Adrenal gland (tissue), 12 donors: ENCODE results near the gene STARD7. TPM values are rescaled to one million over a fixed set of nuclear protein-coding genes. Genes with fewer than 3 reads are reported as not detected.

Experiments used
- DNase-seq, 7 donors: peaks; one replicate each; pipeline ENCODE4 v3.0.0-alpha.2; 2019 to 2020
- H3K27ac ChIP-seq, 5 donors: fragments of 200-600 bp; sonication (generic) in 4 of 5; 1 replicate in 3 of 5; 2 replicates in 2 of 5; pipeline versions ENCODE4 v1.5.1 to v1.8.0; 2016 to 2020; ENCODE audit warnings: mild to moderate bottlenecking in 1 of 5
- H3K27me3 ChIP-seq: fragments of 200-600 bp; 2 replicates; pipeline ENCODE4 v1.8.0; 2021
- H3K36me3 ChIP-seq, 2 donors: fragments of 200-600 bp; replicated peaks in 1 of 2; 1 replicate in 1 of 2; 2 replicates in 1 of 2; pipeline versions ENCODE4 v1.5.1 to v1.8.0; 2018 to 2022
- H3K4me1 ChIP-seq, 2 donors: fragments of 200-600 bp; replicated peaks in 1 of 2; 1 replicate in 1 of 2; 2 replicates in 1 of 2; pipeline versions ENCODE4 v1.5.1 to v1.8.0; 2018 to 2021
- H3K4me3 ChIP-seq, 4 donors: fragments of 200-600 bp; sonication (generic) in 3 of 4; one replicate each; pipeline ENCODE4 v1.5.1; 2016 to 2018
- H3K9me3 ChIP-seq, 3 donors: fragments of 200-600 bp; sonication (generic) in 1 of 3; replicated peaks in 1 of 3; 1 replicate in 2 of 3; 2 replicates in 1 of 3; pipeline versions ENCODE4 v1.5.1 to v1.8.0; 2016 to 2021
- CTCF ChIP-seq, 6 experiments: fragments of 450-650 bp in 4 of 6; fragments of 200-600 bp in 2 of 6; sonication (generic) in 1 of 6; IDR thresholded peaks; 1 replicate in 5 of 6; 2 replicates in 1 of 6; pipeline versions ENCODE4 v1.5.1 to v1.8.0; 2016 to 2021; ENCODE audit warnings: antibody characterized with exemption in 6 of 6, mild to moderate bottlenecking in 2 of 6, moderate library complexity in 1 of 6
- POLR2A ChIP-seq, 2 donors: fragments of 450-650 bp; IDR thresholded peaks; one replicate each; pipeline ENCODE4 v1.6.1; 2017; ENCODE audit warnings: antibody characterized with exemption in 2 of 2, mild to moderate bottlenecking in 2 of 2, moderate library complexity in 1 of 2
- WGBS, 4 donors: extraction: QIAGEN DNeasy Blood & Tissue Kit in 2 of 4; methylation state at CpG; one replicate each; pipeline versions ENCODE4 v1.1.5 to v1.1.7; 2013 to 2017; 5-methylcytosine and 5-hydroxymethylcytosine counted together
- intact Hi-C, 2 donors: fragments of 100-400 bp; cut with DNase I; formaldehyde crosslinking; loops; one replicate each; pipeline versions ENCODE4 v1.14.1 to v1.15.0; 2022 to 2023
- polyA plus RNA-seq, 3 donors: library from polyadenylated mRNA; stranded (reverse); fragments of 200-250 nt in 2 of 3; fragments of 350-450 nt in 1 of 3; fragmentation: Illumina TruSeq in 1 of 3; extraction: RNeasy Lipid Tissue Mini Kit (QIAGEN cat#74804) in 1 of 3; gene quantifications; one replicate each; pipeline ENCODE4 v1.2.3, GENCODE V29; 2013 to 2014
- total RNA-seq, 9 donors: library from RNA; depleted of rRNA in 4 of 9; stranded (reverse); fragments of >200 nt in 4 of 9; fragments of 120-200 nt in 1 of 9; fragmentation: NEBNext Ultra II Directional in 1 of 9; extraction: Animal tissue kit (Norgen Biotek cat#: 25700) in 1 of 9; gene quantifications; one replicate each; pipeline versions ENCODE4 v1.1.0 to v1.2.4, GENCODE V29; 2013 to 2023
- donor health status: healthy with polysubstance abuse.
- donor health status: Bipolar disorder and iron deficiency.
- donor health status: DM: yes; HTN: yes; CAD: no.
- donor health status: DM: no; HTN: no; CAD: no.
- donor health status: DM: no; HTN: no; CAD: no.
- donor health status: DM: yes; HTN: yes; CAD: no.

STARD7 gene
- total and polyA plus RNA-seq, 12 donors: 37.8 to 209 (median 160) TPM

- WGBS, 4 donors: 82 to 90% (median 89%) methylated on average over 17 of the region's 17 CpGs
- DNase-seq: no peak
- Histone ChIP-seq H3K4me1 (no peaks in the 10 kb centered on the region), H3K9me3 (no peaks in the 10 kb centered on the region), H3K4me3 (no peak overlapping the region), H3K27me3 (no peaks in the 10 kb centered on the region), H3K27ac (no peak overlapping the region), H3K36me3 (no peaks in the 10 kb centered on the region)
- TF ChIP-seq CTCF (IDR thresholded peaks at IDR 0.05): no peak
- TF ChIP-seq POLR2A (IDR thresholded peaks at IDR 0.05): no peak
- intact Hi-C loops: no loop called here
Measured at GRCh38 chr2:96159084-96159830, 49.4 kb downstream of the STARD7 start.

DNA sequence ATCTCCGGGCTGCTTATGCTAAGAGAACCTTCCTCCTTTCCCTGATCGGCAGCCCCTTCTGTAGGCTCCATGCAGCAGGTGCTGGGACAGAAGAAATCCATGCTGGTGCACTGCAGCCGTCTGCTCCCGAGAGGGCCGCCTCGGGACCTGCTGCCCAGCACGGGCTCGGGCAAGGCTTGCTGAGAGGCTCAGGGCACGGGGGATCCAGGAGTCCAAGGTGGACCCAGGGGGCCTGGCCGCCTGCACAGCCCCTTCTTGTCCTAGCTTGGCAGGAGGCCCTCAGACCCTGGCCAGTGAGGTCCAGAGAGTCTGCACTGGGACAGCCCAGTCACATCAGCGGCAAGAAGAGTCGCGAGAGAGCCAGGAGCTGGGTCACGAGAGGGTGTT is 50.1 kb downstream of the STARD7 start:
- TF ChIP-seq CTCF (IDR thresholded peaks at IDR 0.05): no peak
- TF ChIP-seq POLR2A (IDR thresholded peaks at IDR 0.05): no peak

GRCh38 chr2:96157649-96158553 is 50.7 kb downstream of the STARD7 start:
- no peak for DNase-seq
- intact Hi-C loops: no loop called here

More for the DNA sequence above, 50.1 kb downstream of the STARD7 start:
- Histone ChIP-seq H3K9me3 (no peaks in the 10 kb centered on the region), H3K4me1 (no peaks in the 10 kb centered on the region), H3K36me3 (no peaks in the 10 kb centered on the region), H3K27ac (no peak overlapping the region), H3K27me3 (no peaks in the 10 kb centered on the region), H3K4me3 (no peak overlapping the region)
- no peak for DNase-seq
- 70 to 90% (median 84%) methylated on average over 5 to 14 of the region's 14 CpGs for WGBS, 4 donors
- intact Hi-C loops: no loop called here

More at GRCh38 chr2:96157649-96158553, 50.7 kb downstream of the STARD7 start:
- Histone ChIP-seq H3K9me3 (no peaks in the 10 kb centered on the region), H3K27ac (no peak overlapping the region), H3K36me3 (no peaks in the 10 kb centered on the region), H3K4me1 (no peaks in the 10 kb centered on the region), H3K4me3 (no peak overlapping the region), H3K27me3 (no peaks in the 10 kb centered on the region)
- no peak for TF ChIP-seq CTCF (IDR thresholded peaks at IDR 0.05)
- TF ChIP-seq POLR2A (IDR thresholded peaks at IDR 0.05): no peak
- 66 to 90% (median 73%) methylated on average over 4 to 19 of the region's 19 CpGs for WGBS, 4 donors
